ENCODE results near the gene PIP4K2A. TPM values are rescaled to one million over a fixed set of nuclear protein-coding genes. Genes with fewer than 3 reads are reported as not detected.

The PIP4K2A gene
- polyA plus RNA-seq, 3 donors, result 20.3 to 27.1 (median 24.5) TPM

GRCh38 chr10:22643116-22643515, 71.3 kb downstream of the PIP4K2A start:
- DNase-seq, result no peak

DNA sequence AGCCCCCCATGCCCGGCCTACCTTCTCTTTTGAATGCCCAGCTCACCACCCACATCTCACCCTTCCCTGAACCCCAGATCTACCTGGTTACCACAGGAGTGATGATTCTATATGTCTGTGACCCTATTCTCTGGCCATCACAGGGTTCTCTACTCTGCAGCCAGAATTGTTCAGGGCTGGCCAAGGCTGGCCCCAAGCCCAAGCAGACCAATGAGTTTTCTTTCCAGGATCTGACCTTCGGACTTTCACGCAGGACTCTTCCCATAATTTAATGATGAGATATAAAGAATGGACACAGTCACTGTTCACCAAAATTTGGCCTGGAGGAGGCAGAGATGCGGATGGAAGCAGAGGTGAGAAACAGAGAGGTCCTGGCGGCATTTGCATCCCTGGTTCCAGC, 72.6 kb downstream of the PIP4K2A start:
- DNase-seq, result no peak

DNA sequence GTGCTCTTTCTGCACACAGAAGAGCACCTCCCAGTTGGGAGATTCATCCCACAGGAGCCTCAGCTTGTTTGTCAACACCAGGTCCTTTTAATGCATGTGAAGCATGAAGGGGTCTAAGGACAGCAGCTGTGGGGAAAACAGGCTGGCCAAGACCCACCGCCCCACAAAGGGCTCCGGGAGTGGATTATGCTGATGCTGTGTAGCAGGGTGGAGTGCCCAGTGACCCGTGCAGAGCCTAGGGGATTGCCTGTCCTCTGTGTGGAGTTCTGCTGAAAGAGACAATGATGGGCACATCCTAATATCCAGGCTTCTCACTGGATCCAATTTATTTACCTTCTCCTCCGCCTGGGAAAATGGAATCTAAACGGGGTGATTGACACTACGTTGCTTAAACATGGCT, 74.0 kb downstream of the PIP4K2A start:
- no peak for DNase-seq

DNA sequence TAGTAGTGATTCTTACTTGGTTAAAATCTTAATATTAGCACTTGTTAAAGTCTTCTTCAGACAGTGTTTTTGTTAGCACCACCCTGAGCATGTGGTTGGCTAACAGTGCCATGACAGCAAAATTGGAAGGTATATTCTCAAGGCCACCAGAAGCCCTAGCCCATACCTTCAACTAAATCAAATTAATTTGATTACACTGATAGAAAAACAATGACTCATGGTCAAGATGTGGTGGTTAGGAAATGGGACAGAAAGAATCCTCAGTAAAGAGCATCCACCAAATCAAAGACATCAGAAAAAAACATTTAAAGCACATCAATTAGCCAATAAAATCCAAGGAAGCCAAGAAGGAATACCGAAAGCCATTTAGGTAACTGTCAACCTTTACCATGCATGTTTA, 75.5 kb downstream of the PIP4K2A start:
- DNase-seq, result no peak

GRCh38 chr10:22637491-22637890, 76.9 kb downstream of the PIP4K2A start:
- DNase-seq, result no peak

DNA sequence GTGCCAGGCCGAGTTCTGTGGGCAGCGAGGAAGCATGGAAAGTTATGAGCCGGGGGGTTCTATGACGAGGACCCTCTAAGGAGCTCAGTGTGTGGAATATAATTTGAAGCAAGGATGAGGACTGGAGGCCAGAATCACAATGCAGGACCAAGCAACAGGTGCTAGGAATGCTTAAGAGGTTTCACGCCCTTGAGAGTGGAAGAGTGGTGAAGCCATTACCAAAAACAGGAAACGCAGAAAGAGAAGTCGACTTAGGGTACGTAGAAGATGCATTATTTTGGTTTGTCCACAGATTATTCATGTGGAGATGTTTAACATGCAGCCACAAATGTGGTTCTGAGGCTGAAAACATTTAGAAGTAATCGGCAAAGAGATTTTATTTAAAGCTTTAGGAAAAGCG, 78.7 kb downstream of the PIP4K2A start:
- no peak for DNase-seq

GRCh38 chr10:22634606-22635459, 79.5 kb downstream of the PIP4K2A start:
- DNase-seq, result no peak

DNA sequence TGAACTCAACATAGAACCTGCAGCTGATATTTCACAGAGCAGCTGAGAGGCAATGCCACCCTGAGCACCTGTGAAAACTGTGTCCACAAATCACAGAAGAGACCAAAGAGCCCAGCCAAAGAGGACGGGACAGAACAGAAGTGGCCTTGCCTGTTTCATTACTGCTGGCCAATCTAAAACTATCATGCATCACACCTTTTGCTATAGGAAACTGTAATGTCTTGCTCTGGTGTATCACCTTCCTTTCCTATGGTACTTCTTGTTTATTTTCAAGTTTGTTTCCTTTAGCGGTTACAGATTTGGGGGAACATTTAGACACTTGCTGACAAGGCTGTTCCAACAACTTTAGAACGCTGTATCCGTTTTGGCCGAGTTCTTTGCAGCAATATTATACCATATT, 80.3 kb downstream of the PIP4K2A start:
- no peak for DNase-seq

DNA sequence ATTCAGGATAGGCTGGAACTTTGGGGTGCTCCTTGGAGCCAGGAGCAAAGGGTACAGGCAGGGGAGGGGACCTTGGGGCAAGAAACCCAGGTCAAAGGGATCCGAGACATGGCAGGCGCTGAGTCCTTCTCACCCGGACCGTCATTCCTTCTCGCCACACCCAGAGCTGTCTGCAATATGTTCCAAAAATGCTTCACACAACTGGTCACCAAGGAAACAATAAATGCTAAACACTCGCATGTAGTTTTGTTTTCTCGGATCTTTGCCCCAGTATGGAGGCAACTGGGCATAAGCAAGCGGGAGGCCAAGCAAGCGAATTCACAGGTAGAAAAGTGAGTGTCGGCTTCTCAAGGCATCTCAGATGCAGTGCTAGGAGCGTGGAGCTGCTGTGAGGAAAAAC, 80.8 kb downstream of the PIP4K2A start:
- DNase-seq, result no peak

- no peak for DNase-seq
These were observed 81.3 kb downstream of the PIP4K2A start for GRCh38 chr10:22633106-22633505.

DNA sequence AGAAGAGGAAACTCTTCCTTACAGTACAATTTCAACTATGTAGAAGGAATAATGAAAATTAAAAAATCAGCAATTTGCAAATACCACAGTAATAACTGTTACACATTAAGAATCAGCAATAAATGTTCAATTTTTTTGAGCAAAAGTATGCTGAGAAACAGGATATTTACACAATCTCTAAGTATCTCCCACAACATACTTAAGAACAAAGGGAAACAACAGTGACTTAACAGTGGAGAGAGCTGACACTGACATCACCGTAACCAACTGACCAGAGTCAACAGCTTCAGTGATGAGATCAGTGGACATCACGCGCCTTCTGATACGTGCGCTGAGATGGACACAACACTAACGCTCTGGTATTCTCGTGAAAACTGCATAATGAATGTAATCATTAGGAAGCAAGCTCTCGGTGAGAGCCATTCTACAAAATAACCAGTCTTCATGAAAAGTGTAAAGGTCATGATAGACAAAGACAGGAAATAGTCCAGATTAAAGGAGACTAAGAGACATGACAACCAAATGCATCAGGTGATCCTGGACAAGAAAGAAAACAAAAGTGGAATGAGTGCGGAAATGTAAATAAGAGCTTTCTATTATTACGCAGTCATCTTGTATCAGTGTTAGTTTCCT, 82.6 kb downstream of the PIP4K2A start:
- no peak for DNase-seq

DNA sequence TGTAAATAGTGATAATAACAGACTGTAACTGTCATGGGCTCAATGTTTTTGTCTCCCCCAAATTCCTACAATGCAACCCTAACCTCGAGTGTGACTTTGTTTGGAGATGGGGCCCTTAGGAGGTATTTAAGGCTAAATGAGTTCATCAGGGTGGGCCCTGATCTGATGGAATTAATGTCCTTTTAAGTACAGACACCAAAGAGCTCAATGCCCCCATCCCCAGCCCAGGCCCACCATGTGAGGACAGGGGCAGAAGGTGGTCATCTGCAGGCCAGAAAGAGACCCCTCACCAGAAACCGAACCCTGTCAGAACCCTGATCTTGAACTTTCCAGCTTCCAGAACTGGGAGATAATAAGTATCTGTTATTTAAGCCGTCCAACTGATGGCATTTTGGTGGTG, 83.2 kb downstream of the PIP4K2A start:
- DNase-seq, result no peak

DNA sequence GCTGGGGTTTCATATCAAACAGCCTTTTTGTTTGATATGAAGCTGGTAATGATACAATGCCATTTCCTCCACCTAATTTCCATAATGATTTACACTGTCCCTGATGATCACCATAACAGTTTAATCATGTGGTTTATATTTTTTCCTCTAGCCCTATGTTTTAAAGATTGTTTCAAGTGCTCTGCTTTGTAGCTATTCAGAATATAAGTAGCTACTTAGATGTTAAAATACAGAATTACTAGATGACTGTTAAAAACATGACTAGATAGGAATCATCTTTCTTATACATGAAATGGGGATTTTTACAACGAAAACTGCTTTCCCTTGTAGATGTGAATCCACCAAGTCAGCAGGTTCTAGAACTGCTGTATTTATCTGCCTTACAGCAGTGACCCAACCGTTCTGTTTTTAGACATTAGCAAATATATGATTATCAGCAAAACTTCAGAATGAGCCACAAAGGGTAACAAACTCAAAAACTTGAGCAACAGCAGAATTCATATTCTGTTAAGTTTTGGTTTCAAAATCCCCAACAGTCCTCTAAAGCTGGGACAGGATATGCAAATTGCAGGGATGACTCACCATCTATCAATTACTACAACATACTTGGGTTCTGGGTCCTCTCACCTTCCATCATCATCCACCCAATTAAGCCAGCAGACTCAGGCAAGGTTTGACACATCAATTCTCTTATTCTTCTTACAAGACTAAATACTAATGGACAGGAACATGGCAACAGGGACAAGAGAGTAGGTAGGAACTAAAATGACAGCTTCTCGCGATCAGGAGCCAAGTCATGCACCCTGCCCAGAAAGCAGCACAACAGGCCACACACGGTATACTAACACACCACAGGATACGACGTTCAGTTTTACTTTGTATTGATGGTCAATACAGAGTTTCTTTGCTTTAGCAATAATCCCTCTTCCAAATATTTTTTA, 83.9 kb downstream of the PIP4K2A start:
- no peak for DNase-seq

DNA sequence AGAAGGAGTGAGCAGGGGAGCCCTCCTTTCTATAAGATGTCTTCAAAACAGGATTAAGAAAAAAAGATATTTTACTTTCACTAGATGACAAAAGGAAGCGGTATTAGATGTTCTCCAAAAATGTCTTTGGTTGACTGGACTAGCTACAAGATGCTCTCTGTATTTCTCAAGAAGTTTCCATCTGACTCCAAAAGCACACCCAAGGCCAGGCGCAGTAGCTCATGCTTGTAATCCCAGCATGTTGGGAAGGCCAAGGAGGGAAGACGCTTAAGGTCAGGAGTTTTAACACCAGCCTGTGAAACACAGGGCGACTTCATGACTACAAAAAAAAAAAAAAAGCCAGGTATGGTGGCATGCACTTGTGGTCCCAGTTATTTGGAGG, 84.5 kb downstream of the PIP4K2A start:
- no peak for DNase-seq

GRCh38 chr10:22629126-22629525, 85.3 kb downstream of the PIP4K2A start:
- DNase-seq, result no peak

DNA sequence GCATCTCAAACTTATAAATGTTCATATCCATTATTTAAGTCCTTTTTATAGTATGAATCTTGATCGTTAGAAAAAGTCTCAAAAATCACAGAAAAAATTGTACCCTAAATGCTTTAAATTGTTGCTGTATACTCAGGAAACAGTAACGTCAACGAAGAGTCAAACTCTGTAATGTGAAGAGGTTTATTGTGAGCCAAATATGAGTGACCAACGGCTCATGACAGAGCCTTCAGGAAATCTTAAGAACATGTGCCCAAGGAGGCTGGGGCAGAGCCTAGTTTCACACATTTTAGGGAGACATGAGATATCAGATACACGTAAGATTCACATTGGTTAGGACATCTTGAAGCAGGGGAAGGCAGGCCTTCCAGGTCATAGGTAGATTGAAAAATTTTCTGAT, 86.1 kb downstream of the PIP4K2A start:
- DNase-seq, result no peak

- DNase-seq, result no peak
These were observed 87.6 kb downstream of the PIP4K2A start for GRCh38 chr10:22626784-22627183.

GRCh38 chr10:22625516-22626290, 88.7 kb downstream of the PIP4K2A start:
- no peak for DNase-seq

DNA sequence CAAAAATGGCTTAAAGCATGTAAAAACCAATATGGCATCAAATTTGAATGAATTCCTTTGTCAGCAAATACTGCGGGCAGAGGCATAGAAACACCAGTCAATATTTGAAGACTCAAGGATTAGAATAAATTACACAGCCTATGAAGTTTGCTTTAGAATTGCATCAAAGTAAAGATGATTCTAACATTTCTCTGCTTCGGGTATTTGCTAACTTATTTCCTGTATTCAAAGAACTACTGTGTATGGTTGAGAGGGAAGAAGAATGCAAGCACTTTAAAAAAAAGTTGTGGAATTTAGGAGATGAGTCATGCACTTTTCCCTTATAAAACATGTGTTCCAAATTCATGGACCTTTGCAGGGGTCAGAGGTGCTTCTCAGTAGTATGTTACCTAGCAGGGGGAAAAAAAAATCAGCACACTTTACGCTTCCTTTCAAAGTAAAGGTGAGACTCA, 90.1 kb downstream of the PIP4K2A start:
- DNase-seq, result no peak

DNA sequence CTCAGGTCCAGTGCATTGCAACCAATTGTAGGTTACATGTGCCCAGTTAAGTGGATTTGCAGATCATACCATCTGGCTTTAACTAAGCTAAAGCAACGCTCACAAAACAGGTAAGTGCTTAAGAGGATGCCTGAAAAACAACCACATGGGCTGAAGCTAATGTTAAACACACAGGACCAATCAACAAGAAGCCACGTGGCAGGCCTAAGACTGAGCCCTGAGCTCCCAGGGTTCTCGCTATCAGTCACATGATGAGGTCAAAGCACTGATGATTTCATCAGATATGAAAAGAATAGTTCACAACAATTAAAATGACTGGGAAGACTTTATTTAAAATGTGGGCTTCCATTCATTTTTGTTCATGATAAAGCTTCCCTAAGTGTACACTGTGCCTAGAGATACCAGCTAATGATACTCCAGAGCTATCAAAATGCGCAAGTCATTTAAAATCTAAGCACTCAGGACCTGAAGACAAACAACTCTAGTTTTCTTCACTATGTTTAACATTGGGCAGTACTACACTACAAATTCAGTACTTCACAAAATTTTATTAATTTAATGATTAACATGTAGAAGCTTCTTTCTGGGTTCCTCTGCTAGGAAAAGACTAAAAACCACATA, 90.6 kb downstream of the PIP4K2A start:
- DNase-seq, result no peak

GRCh38 chr10:22622242-22622806, 92.1 kb downstream of the PIP4K2A start:
- DNase-seq, result no peak

Measured in renal pelvis (tissue), 4 donors.